Ascending aorta (tissue), 2 donors: Measurements from ENCODE around the gene COL17A1. TPM values are rescaled to one million over a fixed set of nuclear protein-coding genes. Genes with fewer than 3 reads are reported as not detected.

Experiments used
- DNase-seq, 2 donors: peaks; one replicate each; pipeline ENCODE4 v3.0.0-alpha.2; 2019; ENCODE audit warnings: low spot score in 2 of 2
- H3K27ac ChIP-seq, 2 donors: fragments of 200-600 bp; sonication (generic); one replicate each; pipeline ENCODE4 v1.5.1; 2016 to 2017; ENCODE audit warnings: mild to moderate bottlenecking in 1 of 2
- H3K27me3 ChIP-seq: fragments of 200-600 bp; sonication (generic); one replicate; pipeline ENCODE4 v1.5.1; 2017
- H3K36me3 ChIP-seq, 2 donors: fragments of 200-600 bp; sonication (generic); one replicate each; pipeline ENCODE4 v1.5.1; 2016
- H3K4me1 ChIP-seq, 2 donors: fragments of 200-600 bp; sonication (generic); one replicate each; pipeline ENCODE4 v1.5.1; 2016 to 2017; ENCODE audit warnings: mild to moderate bottlenecking in 1 of 2
- H3K4me3 ChIP-seq, 2 donors: fragments of 200-600 bp; sonication (generic); one replicate each; pipeline ENCODE4 v1.5.1; 2016 to 2017; ENCODE audit warnings: mild to moderate bottlenecking in 1 of 2
- H3K9me3 ChIP-seq, 2 donors: fragments of 200-600 bp; sonication (generic); one replicate each; pipeline ENCODE4 v1.5.1; 2016
- CTCF ChIP-seq, 3 experiments: fragments of 200-600 bp in 2 of 3; fragments of 450-650 bp in 1 of 3; sonication (generic) in 2 of 3; IDR thresholded peaks; one replicate each; pipeline ENCODE4 v1.5.1; 2016 to 2019; ENCODE audit warnings: antibody characterized with exemption in 3 of 3, mild to moderate bottlenecking in 1 of 3, moderate library complexity in 1 of 3
- intact Hi-C: fragments of 100-400 bp; cut with DNase I; formaldehyde crosslinking; loops from one replicate; pipeline ENCODE4 v1.15.1; 2023
- total RNA-seq: library from RNA; depleted of rRNA; stranded (reverse); fragments of >200 nt; gene quantifications from one replicate; pipeline ENCODE4 v1.1.0, GENCODE V29; 2016

The COL17A1 gene
- total RNA-seq, 1 donor from 2014 or later = 0.64 TPM

DNA sequence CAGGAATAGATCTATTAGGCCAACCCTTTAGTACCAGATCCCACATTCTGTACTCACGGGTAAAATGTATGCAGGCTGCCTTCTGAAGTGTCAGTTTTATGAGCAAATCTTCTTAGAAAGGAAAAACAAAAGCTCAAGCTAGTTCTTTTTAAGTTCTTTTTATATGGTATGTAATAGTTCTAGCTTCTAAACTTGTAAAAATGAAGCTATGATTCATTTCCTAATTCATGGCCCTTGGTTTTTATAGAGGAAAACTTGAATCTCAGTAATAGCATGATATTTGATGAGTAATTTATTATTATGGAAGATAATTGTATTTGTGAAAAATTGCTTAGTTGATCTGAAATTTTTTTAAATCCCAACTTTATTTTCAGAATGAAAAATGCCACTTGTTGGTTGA, 64.4 kb downstream of the COL17A1 start:
- Histone ChIP-seq H3K36me3 (peaks cover 71 to 84% of the 10 kb centered on the region in 2 donors), H3K27me3 (no peaks in the 10 kb centered on the region), H3K9me3 (no peaks in the 10 kb centered on the region), H3K4me3 (no peak overlapping the region), H3K27ac (no peak overlapping the region), H3K4me1 (no peaks in the 10 kb centered on the region)
- TF ChIP-seq CTCF (IDR thresholded peaks at IDR 0.05) = no peak
- DNase-seq = no peak
- intact Hi-C loops = no loop called here

GRCh38 chr10:104020020-104020419, 65.7 kb downstream of the COL17A1 start:
- peaks cover 65 to 72% of the 10 kb centered on the region in 2 donors for H3K36me3 ChIP-seq
- intact Hi-C loops = no loop called here

DNA sequence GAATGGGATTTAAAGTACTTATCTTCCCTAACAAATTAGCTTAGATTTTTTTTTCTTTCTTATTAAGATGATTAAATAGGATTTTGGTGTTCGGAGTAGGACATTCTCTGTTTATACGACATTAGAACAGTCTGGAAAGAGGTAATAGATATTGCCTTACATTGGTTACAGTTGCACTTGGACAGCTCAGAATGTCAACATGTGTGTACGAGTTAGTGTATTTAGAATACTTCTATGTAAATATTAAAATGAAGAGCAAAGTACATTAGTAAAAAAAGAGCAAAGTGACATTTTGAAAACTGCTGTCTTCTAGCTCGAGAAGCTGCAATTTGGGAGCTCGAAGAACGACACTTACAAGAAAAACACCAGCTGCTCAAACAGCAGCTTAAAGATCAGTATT, 67.2 kb downstream of the COL17A1 start:
- Histone ChIP-seq H3K36me3 (peaks cover 50 to 57% of the 10 kb centered on the region in 2 donors), H3K27ac (no peak overlapping the region), H3K4me3 (no peak overlapping the region), H3K27me3 (no peaks in the 10 kb centered on the region), H3K4me1 (no peaks in the 10 kb centered on the region), H3K9me3 (no peaks in the 10 kb centered on the region)
- no peak for TF ChIP-seq CTCF (IDR thresholded peaks at IDR 0.05)
- intact Hi-C loops = no loop called here
- no peak for DNase-seq

More at GRCh38 chr10:104020020-104020419, 65.7 kb downstream of the COL17A1 start:
- Histone ChIP-seq H3K27me3 (no peaks in the 10 kb centered on the region), H3K27ac (no peak overlapping the region), H3K4me1 (no peaks in the 10 kb centered on the region), H3K9me3 (no peaks in the 10 kb centered on the region), H3K4me3 (no peak overlapping the region)
- no peak for DNase-seq
- TF ChIP-seq CTCF (IDR thresholded peaks at IDR 0.05) = no peak

GRCh38 chr10:104016661-104017060, 69.0 kb downstream of the COL17A1 start:
- no peak for TF ChIP-seq CTCF (IDR thresholded peaks at IDR 0.05)
- intact Hi-C loops = no loop called here
- Histone ChIP-seq H3K27me3 (no peaks in the 10 kb centered on the region), H3K27ac (no peak overlapping the region), H3K9me3 (no peaks in the 10 kb centered on the region), H3K4me3 (no peak overlapping the region), H3K4me1 (no peaks in the 10 kb centered on the region), H3K36me3 (peaks cover 34 to 39% of the 10 kb centered on the region in 2 donors)
- no peak for DNase-seq

- intact Hi-C loops = no loop called here
- no peak for DNase-seq
- Histone ChIP-seq H3K27ac (no peak overlapping the region), H3K4me3 (no peak overlapping the region), H3K9me3 (no peaks in the 10 kb centered on the region), H3K4me1 (no peaks in the 10 kb centered on the region), H3K36me3 (peaks cover 15 to 21% of the 10 kb centered on the region in 2 donors), H3K27me3 (no peaks in the 10 kb centered on the region)
- no peak for TF ChIP-seq CTCF (IDR thresholded peaks at IDR 0.05)
These were observed 71.5 kb downstream of the COL17A1 start for GRCh38 chr10:104014176-104014575.

DNA sequence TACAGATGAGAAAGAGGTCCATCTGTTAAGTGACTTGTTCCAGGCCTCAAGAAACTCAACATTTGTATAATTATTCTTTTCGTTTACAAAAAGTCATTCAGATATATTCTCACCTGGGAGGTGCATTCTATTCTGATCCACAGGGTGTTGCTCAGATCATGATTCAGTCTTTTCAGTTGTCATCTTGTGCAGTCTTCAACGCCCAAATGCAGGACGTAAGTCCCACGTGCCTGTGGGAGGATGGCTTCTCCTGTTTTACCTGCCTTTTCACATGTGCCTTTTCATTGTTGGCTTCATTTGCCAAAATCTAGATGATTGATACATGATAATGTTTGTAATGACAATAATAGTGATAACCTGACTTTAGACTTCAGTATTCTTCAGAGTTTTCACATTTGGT, 72.2 kb downstream of the COL17A1 start:
- Histone ChIP-seq H3K4me3 (no peak overlapping the region), H3K9me3 (no peaks in the 10 kb centered on the region), H3K27me3 (no peaks in the 10 kb centered on the region), H3K36me3 (peaks cover 14 to 15% of the 10 kb centered on the region in 2 donors), H3K27ac (no peak overlapping the region), H3K4me1 (no peaks in the 10 kb centered on the region)
- TF ChIP-seq CTCF (IDR thresholded peaks at IDR 0.05) = no peak
- no peak for DNase-seq
- intact Hi-C loops = no loop called here
